CD4-positive, alpha-beta T cell treated with Interleukin-21 for 1 hour (primary cell): ENCODE results near the gene PCGF3.

Source experiments
- DNase-seq: peaks from one replicate; pipeline ENCODE4 v3.0.0-alpha.2; 2020

PCGF3 gene

DNA sequence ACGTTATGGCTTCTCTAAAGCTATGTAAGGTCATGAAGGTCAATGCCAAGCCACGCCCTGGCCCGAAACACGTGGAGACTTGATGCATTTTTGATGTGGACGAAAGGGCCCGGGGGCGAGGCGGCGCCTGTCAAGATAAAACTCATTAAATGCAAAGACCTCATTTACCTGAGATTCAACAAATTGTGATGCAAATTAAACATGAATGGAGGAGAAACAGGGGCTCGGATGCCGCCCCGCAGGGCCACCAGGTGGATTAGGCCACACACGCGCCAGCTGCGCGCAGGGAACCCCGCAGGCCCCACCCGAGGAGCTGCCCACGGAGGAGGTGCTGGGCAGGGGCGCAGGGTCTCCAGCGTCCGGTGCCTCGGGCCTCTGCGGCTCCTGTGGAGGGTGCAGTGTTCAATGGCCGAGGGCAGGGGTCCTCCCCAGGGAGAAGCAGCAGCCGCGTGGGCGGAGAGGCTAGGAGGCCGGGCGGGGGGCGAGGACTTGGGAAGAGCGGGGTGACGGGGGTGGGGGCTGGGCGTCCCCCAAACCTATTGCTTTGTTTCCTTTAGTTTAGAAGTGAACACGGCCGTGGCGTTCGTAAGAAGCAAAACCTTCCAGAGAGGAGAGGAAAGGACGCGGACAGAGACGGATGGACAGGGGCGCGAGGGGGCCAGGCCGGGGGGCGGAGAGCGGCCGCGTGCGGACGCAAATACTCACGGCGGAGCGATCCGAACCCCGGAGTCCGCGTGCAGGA lies 79.9 kb downstream of the PCGF3 start:
- no peak for DNase-seq

DNA sequence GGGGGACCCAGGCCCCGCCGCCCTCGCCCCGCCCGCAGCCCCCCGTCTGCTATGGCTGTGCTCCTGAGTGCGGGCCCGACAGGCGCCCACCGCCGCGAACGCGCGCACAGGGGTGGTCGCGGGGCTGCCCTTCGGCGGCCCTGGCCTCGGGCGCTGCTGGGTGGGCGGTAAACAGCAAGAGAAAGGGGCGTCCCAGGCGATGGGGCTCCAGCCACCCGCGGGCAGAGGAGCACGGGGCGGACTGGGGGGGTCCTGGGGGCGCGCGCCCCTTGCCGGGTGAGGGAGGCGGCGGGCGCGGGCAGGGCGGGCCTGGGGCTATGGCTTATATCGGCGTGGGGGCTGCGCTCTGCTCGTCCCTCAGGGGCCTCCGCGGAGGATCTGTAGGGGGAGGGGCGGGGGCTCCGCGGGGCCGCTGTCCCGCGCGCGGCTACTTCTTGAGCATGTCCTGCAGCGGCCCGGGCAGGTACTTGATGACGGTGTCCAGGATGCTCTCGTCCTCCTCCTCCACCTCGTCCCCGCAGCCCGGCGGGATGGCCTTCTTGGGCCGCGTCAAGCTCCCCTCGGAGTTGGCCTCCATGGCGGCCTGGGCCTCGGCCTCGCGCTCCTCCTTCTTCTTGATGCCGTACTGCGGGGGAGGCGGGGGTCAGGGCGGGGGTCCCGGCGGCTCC lies 80.6 kb downstream of the PCGF3 start:
- no peak for DNase-seq

DNA sequence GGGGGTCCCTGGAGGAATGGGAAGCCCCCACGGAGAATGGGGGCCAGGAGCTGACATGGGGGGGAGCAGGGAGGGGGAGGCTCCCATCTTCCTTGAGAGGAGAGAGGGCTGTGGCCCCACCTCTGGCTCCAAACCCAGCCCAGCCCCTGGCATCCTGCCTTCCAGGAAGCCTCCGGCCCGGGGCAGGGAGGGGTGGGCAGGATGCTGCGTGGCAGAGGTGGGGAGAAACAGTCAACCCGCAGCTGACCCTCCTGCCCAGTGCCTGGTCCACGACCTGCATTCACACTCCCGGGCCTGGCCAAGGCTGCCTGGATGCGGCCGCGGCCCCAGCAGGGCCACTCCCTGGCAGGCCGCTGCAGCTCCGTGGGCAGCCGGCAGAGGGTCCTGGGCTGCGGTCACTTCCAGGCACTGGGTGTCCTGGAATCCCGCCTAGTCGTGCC lies 81.2 kb downstream of the PCGF3 start:
- DNase-seq = no peak

DNA sequence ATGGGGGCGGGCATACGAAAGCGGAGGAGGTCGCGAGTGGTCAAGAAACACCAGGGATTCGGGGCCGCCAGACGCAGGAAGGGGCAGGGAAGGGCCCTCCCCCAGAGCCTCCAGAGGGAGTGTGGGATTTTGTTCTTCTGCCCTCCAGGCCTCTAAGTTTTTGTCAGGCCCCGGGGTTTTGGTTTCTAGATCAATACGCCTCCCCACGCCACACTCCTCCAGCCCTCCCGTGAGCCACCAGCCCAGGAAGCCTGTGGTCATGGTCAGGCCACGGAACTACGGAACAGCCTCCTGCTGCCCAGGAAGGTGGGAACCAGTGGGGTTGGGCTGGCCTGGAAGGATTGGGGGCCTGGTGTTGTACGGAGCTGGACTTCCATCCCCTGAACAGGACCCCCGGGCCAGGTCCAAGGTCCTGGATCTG lies 81.9 kb downstream of the PCGF3 start:
- DNase-seq = no peak

GRCh38 chr4:788006-788635 lies 82.5 kb downstream of the PCGF3 start:
- no peak for DNase-seq

DNA sequence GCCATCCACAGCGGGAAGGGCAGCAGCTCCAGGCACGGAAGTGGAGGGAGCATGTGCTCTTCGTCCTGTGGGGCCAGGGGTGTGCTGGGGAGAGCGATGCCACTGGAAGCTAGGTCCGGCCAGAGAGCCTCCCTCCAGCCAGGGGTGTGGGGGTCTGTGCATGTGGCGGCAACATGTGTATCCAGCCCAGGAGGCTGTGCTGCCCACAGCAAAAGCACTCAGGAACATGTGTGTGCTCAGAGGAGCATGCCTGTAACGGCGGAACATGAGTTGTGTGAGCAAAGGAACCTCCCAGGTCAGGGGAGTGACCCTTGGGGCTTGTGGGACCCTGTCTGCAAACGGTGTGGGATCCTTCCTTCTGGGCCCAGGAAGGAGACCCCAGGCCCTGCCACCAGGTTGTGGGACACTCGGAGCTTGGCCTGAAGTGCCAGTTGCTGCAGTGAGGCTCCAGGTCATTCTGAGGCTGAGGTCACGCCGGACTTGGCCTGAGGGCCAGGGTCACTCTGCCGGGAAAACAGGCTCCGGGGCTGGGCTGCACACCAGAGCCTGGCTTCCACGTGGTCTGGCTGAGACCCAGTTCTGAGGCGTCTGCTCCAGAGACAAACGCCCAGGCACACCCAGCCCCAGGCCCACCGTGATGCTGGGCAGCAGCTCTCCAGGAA lies 83.1 kb downstream of the PCGF3 start:
- DNase-seq = no peak

DNA sequence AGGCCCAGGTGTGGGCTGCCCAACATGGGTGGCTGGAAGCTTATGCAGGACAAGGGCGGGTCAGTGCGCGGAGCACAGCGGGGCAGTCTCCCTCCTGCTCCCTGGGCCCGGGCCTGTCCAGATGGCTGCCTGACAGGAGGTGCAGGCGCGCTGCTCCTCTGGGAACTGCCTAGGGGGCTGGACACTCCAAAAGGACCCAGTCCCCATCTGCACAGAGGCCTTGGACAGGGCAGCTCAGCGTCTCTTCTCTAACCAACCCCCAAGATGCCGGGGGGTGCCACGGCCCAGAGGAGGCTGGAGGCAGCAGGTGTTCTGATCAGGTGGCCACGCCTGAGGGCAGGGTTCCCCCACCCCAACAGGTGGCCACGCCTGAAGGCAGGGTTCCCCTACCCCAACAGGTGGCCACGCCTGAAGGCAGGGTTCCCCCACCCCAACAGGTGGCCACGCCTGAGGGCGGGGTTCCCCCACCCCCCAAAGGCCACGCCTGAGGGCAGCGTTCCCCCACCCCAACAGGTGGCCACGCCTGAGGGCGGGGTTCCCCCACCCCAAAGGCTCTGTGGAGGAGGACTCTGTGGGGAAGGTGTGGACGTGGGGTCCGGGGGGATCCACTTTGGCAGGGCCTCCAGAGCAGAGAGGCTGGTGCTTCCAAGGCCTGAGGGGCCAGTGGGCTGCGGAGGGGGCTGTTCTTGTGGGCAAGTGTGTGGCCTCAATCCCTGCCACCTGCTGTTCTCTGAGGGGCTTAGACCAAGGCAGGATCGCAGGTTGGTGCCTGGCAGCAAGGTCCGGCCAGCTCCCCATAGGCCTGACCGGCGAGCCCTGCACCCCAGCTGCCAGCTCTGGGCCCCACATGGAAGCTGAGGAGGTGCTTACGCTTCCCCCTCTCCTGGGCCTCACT lies 84.2 kb downstream of the PCGF3 start:
- no peak for DNase-seq

- DNase-seq = no peak
These were observed 84.8 kb downstream of the PCGF3 start for GRCh38 chr4:790466-790820.

DNA sequence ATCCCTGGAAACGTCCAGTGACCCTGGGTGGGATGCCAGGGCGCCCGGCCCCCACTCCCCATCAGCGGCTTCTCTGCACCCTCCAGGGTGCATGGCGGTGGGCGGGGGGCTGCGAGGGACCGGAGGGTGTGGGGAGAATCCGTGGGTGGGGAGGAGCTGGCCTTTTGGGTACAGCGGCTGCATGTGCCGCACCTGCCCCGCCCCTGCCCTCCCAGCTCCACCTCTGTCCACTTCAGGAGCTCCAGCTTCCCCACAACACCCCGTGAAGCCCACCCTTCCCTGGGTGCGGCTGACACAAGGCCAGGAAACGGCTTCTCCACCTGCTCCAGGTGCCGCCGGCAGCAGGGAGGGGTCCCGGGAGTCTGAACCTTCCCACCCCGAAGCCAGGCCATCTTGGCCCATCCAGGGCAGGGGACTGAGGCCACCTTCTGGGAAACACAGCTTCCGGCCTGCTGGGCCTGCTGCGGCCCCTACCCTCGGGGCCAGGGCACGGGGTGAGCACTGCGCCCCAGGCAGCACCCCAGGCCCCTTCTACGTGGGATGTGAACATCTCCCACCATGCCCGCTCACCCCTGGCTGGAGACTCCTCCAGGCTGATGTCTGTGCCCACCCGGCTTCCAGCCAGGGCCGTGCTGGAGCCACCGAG lies 85.7 kb downstream of the PCGF3 start:
- no peak for DNase-seq

DNA sequence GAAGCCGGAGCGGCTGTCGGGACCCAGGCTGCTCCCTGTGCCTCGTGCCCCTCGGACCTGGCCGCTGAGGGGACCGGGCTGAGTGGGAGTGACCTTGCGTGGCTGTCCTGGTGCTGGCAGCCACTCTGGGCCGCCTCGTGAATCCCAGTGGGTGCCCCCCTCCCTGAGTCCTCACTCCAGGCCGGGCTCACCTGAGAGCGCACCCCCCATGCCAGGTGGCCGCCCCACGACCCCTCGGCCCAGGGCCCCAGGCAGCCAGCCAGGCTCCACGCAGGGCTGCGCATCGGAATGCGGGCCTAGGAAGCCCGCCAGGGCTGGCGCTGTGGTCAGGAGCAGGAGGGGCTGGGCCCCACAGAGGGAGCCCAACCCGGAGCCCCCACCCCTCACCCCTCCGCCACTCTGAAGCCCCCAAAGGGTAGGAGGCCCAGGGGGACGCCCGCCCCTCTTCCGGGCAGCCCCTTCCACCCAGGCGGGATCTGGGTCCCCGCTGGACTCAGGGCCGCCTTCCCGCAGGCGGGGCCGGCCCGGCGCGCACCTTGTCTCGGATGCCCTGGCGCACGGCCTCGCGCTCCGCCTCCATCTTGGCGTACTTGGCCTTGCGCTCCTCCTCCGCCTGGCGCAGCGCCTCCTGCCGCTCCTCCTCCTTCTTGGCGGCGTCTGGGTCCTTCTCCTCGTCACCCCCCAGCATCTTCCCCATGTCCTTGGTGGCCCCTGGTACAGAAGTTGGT lies 86.4 kb downstream of the PCGF3 start:
- DNase-seq = peak; percentile 40

DNA sequence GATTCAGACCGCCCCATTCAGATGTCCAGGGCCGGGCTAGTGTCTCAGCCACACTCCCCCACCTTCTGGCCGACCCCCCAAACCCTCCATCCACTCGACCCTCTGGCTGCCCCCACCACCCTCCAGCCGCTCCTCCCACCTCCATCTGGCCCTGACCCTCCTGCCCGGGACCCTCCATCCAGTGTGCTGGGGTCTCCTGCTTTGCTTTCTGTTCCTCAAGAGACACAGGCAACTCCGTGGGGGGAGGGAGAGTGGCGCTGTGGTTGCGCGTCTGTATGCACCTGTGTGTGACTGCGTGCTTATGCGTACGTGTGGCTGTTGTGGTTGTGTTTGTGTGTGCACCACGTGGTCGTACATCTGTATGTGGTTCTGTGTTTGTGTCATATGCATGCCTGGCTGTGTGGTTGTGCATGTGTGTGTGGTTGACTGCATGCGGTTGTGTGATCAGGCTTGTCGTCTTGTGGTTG lies 87.0 kb downstream of the PCGF3 start:
- DNase-seq = peak; percentile 40

DNA sequence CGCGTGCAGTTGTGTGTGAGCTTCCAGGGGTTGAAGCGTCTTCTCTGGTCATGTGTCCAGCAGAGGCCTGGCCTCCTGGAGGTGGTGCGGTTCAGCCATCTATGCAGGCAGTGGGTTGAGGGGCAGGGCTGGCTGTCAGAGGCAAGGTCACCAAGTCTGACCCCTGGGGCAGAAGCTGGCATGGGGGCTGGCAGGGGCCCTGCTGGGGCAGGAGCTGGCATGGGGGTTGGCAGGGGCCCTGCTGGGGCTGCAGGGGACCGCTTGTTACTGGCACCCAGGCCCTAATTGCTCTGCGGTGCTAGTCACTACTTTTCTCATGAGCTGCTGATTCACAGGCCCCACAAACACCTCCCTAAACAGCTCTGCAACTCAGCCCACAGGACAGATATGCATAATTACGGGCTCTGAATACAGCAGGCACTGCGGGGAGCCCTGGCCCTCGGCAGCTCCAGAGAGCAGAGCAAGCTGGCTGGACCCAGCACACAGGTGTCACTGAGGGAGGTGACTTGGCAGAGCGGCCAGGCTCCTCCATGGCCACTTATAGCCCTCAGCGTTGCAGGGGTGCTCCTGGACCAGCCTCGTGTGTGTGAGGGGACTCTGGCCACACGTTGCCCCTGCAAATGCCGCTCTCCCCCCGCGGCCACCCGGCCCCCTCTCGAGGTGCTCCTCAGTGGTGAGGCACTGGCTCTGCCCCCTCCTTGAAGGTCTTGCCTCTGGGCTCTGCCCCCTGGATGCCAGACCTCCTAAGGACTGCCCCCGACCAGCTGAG lies 87.6 kb downstream of the PCGF3 start:
- DNase-seq = no peak

DNA sequence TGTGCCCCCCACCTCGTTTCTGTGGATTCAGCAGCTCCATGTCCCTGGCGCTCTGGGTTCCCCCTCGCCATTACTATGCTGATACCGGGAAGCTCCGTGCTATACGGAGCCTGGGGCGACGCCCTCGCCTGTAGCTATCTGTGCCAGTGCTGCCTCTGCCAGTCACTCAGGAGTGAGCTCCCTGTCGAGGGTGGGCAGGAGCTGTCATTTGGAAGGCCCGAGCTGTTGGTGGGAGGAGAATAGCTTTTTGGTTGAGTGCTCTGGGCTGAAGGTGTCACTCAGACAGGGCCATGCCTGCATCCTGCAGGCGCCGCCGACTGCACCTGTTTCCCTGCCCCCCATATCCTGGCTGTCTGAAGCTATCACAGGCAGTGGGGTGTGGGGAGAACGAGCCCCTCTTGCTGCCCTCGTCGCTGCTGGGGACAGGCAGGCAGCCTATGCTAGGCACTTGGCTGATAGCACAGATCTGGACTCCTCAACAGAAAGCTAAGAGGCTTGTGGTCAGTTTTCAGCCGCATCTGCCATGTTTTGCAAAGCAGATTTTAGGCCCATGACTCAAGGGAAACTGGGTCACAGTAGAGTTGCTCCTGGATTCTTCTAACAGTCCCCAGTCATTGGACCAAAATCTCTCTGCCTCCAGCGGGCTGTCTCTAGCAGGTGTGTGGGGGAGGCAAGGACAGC lies 88.4 kb downstream of the PCGF3 start:
- no peak for DNase-seq

DNA sequence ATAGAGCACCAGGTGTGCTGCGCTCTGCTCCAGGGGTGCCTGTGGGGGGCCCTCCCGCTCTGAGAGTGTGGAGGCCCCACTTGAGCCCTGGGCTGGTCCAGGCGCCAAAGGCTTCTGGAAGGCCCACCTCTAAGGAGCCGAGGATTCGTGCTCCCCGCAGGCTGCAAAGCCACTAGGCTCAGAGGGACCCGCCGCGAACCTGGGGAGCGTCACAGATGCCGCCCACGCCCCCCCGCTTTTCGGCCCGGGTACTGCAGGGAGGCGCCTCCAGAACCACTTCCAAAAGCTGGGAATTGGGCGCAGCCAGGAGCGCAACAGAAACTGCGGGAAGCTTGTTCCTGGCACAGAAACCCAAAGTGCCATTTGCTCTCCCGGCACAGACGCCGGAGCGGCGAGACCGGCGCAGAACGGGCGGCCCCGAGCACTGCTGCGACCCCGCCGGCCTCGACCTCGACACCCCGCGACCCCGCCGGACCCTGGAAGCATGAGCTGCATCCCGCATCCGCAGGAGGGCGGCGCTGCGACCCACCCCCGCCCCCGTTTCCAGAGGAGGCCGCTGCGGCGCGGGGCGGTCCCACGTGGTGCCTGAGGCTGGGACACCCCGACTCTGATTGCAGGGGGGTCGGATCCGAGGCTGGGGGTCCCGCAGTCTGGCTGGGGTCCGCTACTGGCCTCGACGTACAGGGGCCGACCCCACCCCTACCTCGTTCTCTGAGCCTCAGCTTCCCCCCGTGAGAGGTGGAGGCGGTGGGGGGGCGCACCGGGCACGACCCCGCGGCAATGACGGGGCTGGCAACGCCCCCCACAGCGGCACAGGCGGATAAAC lies 89.5 kb downstream of the PCGF3 start:
- no peak for DNase-seq

GRCh38 chr4:795726-796119 lies 90.1 kb downstream of the PCGF3 start:
- DNase-seq = no peak

- DNase-seq = no peak
These were observed 90.6 kb downstream of the PCGF3 start for GRCh38 chr4:796206-796605.

DNA sequence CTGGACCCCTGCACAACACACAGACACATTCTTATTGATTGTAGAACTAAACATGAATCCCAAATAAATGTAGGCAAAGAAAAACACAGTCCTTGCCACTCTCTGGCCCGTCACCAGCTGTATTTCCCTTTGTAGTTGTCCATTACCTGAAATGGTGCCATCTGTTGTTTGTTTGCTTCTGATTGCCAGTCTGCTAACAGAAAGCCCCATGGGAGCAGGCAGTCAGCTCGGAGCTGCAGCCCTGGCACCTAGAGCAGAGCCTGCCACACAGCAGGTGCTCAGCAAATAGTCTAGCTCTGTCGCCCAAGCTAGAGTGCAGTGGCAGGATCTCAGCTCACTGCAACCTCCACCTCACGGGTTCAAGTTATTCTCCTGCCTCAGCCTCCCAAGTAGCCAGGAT lies 91.4 kb downstream of the PCGF3 start:
- no peak for DNase-seq

GRCh38 chr4:801436-802124 lies 95.9 kb downstream of the PCGF3 start:
- no peak for DNase-seq
